Activated CD4-positive, alpha-beta memory T cell treated with anti-CD3 and anti-CD28 coated beads, Interleukin-2, amount 10 ng/mL, durations not matched to agents 7 days and 5 days (primary cell): Measurements from ENCODE around the gene DMAC2L. TPM values are rescaled to one million over a fixed set of nuclear protein-coding genes. Genes with fewer than 3 reads are reported as not detected.
"Not testable (repeated sequence)": the region's sequence is repeated elsewhere in the genome, so short reads cannot be mapped to it uniquely, and the experiment has no call there.

Experiments
- CTCF ChIA-PET: fragments of 350-600 bp; sonication (Branson Sonifier 250); formaldehyde crosslinking; loops from one replicate; lab custom pipeline; 2021; ENCODE audit warnings: antibody characterized with exemption, inconsistent platforms; lab: Charles Lee
- POLR2A ChIA-PET: fragments of 350-600 bp; sonication (Branson Sonifier 250); formaldehyde crosslinking; loops from one replicate; lab custom pipeline; 2021; ENCODE audit warnings: antibody characterized with exemption; lab: Charles Lee
- DNase-seq: peaks from one replicate; pipeline ENCODE4 v3.0.0-alpha.2; 2020
- H3K27ac Mint-ChIP-seq: one replicate; pipeline ENCODE4 v1.8.0; 2021; ENCODE audit warnings: mild to moderate bottlenecking, mixed read lengths
- H3K27me3 Mint-ChIP-seq: one replicate; pipeline ENCODE4 v1.8.0; 2021; ENCODE audit warnings: mixed read lengths
- H3K36me3 Mint-ChIP-seq: one replicate; pipeline ENCODE4 v1.8.0; 2021; ENCODE audit warnings: low read depth, mixed read lengths
- H3K4me1 Mint-ChIP-seq: one replicate; pipeline ENCODE4 v1.8.0; 2021; ENCODE audit warnings: mixed read lengths
- H3K4me3 Mint-ChIP-seq: one replicate; pipeline ENCODE4 v1.8.0; 2021; ENCODE audit warnings: mild to moderate bottlenecking, mixed read lengths
- H3K9me3 Mint-ChIP-seq: one replicate; pipeline ENCODE4 v1.8.0; 2021; ENCODE audit warnings: mixed read lengths
- total RNA-seq, 2 experiments: library from RNA; stranded (reverse); gene quantifications; one replicate each; pipeline ENCODE4 v1.2.3, GENCODE V29; 2021

The DMAC2L gene
- total RNA-seq, 2 experiments from 2014 or later = 12.2 to 12.6 TPM

- Mint-ChIP-seq H3K27me3 (no peaks in the 10 kb centered on the region), H3K4me1 (peaks cover 21% of the 10 kb centered on the region), H3K4me3 (no peak overlapping the region), H3K9me3 (peaks cover 3% of the 10 kb centered on the region), H3K36me3 (peaks cover 28% of the 10 kb centered on the region), H3K27ac (no peak overlapping the region)
- ChIA-PET CTCF (interaction anchor here (0.7 to 0.9 kb wide), 2 partner anchors 40 to 250 kb away, joined by 3 read pairs; no protein-coding TSS in a partner anchor), POLR2A (interaction anchor here (1.1 kb wide), 1 partner anchor 14 kb away, joined by 3 read pairs; no protein-coding TSS in a partner anchor)
- no peak for DNase-seq
Measured at GRCh38 chr14:50360851-50361250, 48.7 kb downstream of the DMAC2L start.

- Mint-ChIP-seq H3K36me3 (peaks cover 24% of the 10 kb centered on the region), H3K4me1 (peaks cover 24% of the 10 kb centered on the region)
- H3K4me3 Mint-ChIP-seq, H3K27me3 Mint-ChIP-seq, H3K9me3 Mint-ChIP-seq, H3K27ac Mint-ChIP-seq, DNase-seq: not testable (repeated sequence)
- CTCF ChIA-PET = interaction anchor here (0.9 to 4.7 kb wide), 4 partner anchors 12 to 49 kb away, joined by 3 to 26 read pairs (median 6); partner anchors contain the start of genes DMAC2L and L2HGDH
- POLR2A ChIA-PET = interaction anchor here (1.1 to 3.1 kb wide), 7 partner anchors 9 to 50 kb away, joined by 3 to 32 read pairs (median 7); partner anchors contain the start of genes DMAC2L and L2HGDH
Measured at GRCh38 chr14:50361473-50362403, 49.6 kb downstream of the DMAC2L start.

- ChIA-PET CTCF (interaction anchor here (1.1 to 4.7 kb wide), 3 partner anchors 13 to 51 kb away, joined by 5 to 26 read pairs (median 6); partner anchors contain the start of genes DMAC2L and L2HGDH), POLR2A (interaction anchor here (0.7 to 3.1 kb wide), 25 partner anchors 10 to 1498 kb away, joined by 3 to 32 read pairs (median 4); partner anchors contain the start of genes CDKL1, DMAC2L, GNG2 and L2HGDH)
- Mint-ChIP-seq H3K36me3 (peaks cover 12% of the 10 kb centered on the region), H3K9me3 (peaks cover 3% of the 10 kb centered on the region), H3K27me3 (peaks cover 4% of the 10 kb centered on the region), H3K4me3 (peak overlapping the region; percentile 79), H3K27ac (peak overlapping the region; percentile 90), H3K4me1 (peaks cover 25% of the 10 kb centered on the region)
- peak; percentile 61 for DNase-seq
Measured at GRCh38 chr14:50362764-50363713, 50.9 kb downstream of the DMAC2L start.

- peaks cover 4% of the 10 kb centered on the region for H3K27me3 Mint-ChIP-seq
- H3K4me3 Mint-ChIP-seq = peak overlapping the region; percentile 79
- peaks cover 25% of the 10 kb centered on the region for H3K4me1 Mint-ChIP-seq
- peak overlapping the region; percentile 90 for H3K27ac Mint-ChIP-seq
- DNase-seq = peak; percentile 73
- POLR2A ChIA-PET = interaction anchor here (0.9 to 3.1 kb wide), 20 partner anchors 10 to 743 kb away, joined by 3 to 32 read pairs (median 5); partner anchors contain the start of genes CDKL1, DMAC2L, L2HGDH and MAP4K5
- peaks cover 3% of the 10 kb centered on the region for H3K9me3 Mint-ChIP-seq
- CTCF ChIA-PET = interaction anchor here (1.9 to 4.7 kb wide), 2 partner anchors 43 to 51 kb away, joined by 6 to 26 read pairs; partner anchors contain the start of genes DMAC2L and L2HGDH
- H3K36me3 Mint-ChIP-seq = peaks cover 9% of the 10 kb centered on the region
Measured at GRCh38 chr14:50363714-50364111, 51.6 kb downstream of the DMAC2L start.

- Mint-ChIP-seq H3K4me3 (no peak overlapping the region), H3K36me3 (peaks cover 9% of the 10 kb centered on the region), H3K9me3 (peaks cover 3% of the 10 kb centered on the region), H3K4me1 (peaks cover 25% of the 10 kb centered on the region), H3K27ac (no peak overlapping the region), H3K27me3 (peaks cover 4% of the 10 kb centered on the region)
- DNase-seq = no peak
- ChIA-PET POLR2A (interaction anchor here (1.0 to 3.1 kb wide), 6 partner anchors 9 to 30 kb away, joined by 3 to 23 read pairs (median 6); partner anchors contain the start of gene CDKL1), CTCF (interaction anchor here (4.7 kb wide), 1 partner anchor 44 kb away, joined by 26 read pairs; no protein-coding TSS in a partner anchor)
Measured at GRCh38 chr14:50364792-50365191, 52.7 kb downstream of the DMAC2L start.

GRCh38 chr14:50365572-50365971 lies 53.4 kb downstream of the DMAC2L start:
- H3K4me3 Mint-ChIP-seq, H3K9me3 Mint-ChIP-seq, H3K27me3 Mint-ChIP-seq, DNase-seq, H3K27ac Mint-ChIP-seq, H3K36me3 Mint-ChIP-seq: not testable (repeated sequence)
- H3K4me1 Mint-ChIP-seq = peaks cover 25% of the 10 kb centered on the region
- ChIA-PET POLR2A (interaction anchor here (1.4 kb wide), 1 partner anchor 53 kb away, joined by 3 read pairs; the partner anchor contains the start of genes DMAC2L and L2HGDH), CTCF (interaction anchor here (4.7 kb wide), 1 partner anchor 45 kb away, joined by 26 read pairs; no protein-coding TSS in a partner anchor)

GRCh38 chr14:50366115-50366514 lies 54.0 kb downstream of the DMAC2L start:
- DNase-seq = no peak
- H3K27me3 Mint-ChIP-seq = peaks cover 4% of the 10 kb centered on the region
- H3K36me3 Mint-ChIP-seq = peaks cover 7% of the 10 kb centered on the region
- peaks cover 3% of the 10 kb centered on the region for H3K9me3 Mint-ChIP-seq
- H3K4me1 Mint-ChIP-seq = peaks cover 25% of the 10 kb centered on the region
- ChIA-PET CTCF (interaction anchor here (0.6 to 4.7 kb wide), 2 partner anchors 45 to 390 kb away, joined by 4 to 26 read pairs; no protein-coding TSS in a partner anchor), POLR2A (interaction anchor here (1.4 kb wide), 1 partner anchor 54 kb away, joined by 3 read pairs; the partner anchor contains the start of genes DMAC2L and L2HGDH)
- H3K4me3 Mint-ChIP-seq = no peak overlapping the region
- H3K27ac Mint-ChIP-seq = no peak overlapping the region

- no peak overlapping the region for H3K27ac Mint-ChIP-seq
- ChIA-PET CTCF (interaction anchor here (0.6 to 4.7 kb wide), 2 partner anchors 46 to 389 kb away, joined by 4 to 26 read pairs; no protein-coding TSS in a partner anchor), POLR2A (interaction anchor here (1.4 kb wide), 1 partner anchor 54 kb away, joined by 3 read pairs; the partner anchor contains the start of genes DMAC2L and L2HGDH)
- H3K36me3 Mint-ChIP-seq = peaks cover 7% of the 10 kb centered on the region
- H3K27me3 Mint-ChIP-seq = peaks cover 4% of the 10 kb centered on the region
- no peak for DNase-seq
- peaks cover 25% of the 10 kb centered on the region for H3K4me1 Mint-ChIP-seq
- H3K4me3 Mint-ChIP-seq = no peak overlapping the region
- peaks cover 3% of the 10 kb centered on the region for H3K9me3 Mint-ChIP-seq
Measured at GRCh38 chr14:50366589-50366988, 54.5 kb downstream of the DMAC2L start.

- Mint-ChIP-seq H3K36me3 (no peaks in the 10 kb centered on the region), H3K9me3 (no peaks in the 10 kb centered on the region), H3K27ac (no peak overlapping the region), H3K27me3 (peaks cover 5% of the 10 kb centered on the region), H3K4me1 (peaks cover 2% of the 10 kb centered on the region), H3K4me3 (no peak overlapping the region)
- ChIA-PET CTCF (no interaction called here), POLR2A (no interaction called here)
- no peak for DNase-seq
Measured at GRCh38 chr14:50371546-50371945, 59.4 kb downstream of the DMAC2L start.

- no peaks in the 10 kb centered on the region for H3K4me1 Mint-ChIP-seq
- POLR2A ChIA-PET = interaction anchor here (0.9 to 1.2 kb wide), 3 partner anchors 10 to 13 kb away, joined by 3 to 4 read pairs (median 3); no protein-coding TSS in a partner anchor
- no peak for DNase-seq
- no peaks in the 10 kb centered on the region for H3K36me3 Mint-ChIP-seq
- peaks cover 3% of the 10 kb centered on the region for H3K27me3 Mint-ChIP-seq
- no peak overlapping the region for H3K4me3 Mint-ChIP-seq
- CTCF ChIA-PET = no interaction called here
- H3K27ac Mint-ChIP-seq = no peak overlapping the region
- no peaks in the 10 kb centered on the region for H3K9me3 Mint-ChIP-seq
Measured at GRCh38 chr14:50373959-50374358, 61.8 kb downstream of the DMAC2L start.

GRCh38 chr14:50375760-50376159 lies 63.6 kb downstream of the DMAC2L start:
- POLR2A ChIA-PET = no interaction called here

More at GRCh38 chr14:50375760-50376159, 63.6 kb downstream of the DMAC2L start:
- CTCF ChIA-PET = no interaction called here
- H3K4me1 Mint-ChIP-seq = no peaks in the 10 kb centered on the region
- H3K27ac Mint-ChIP-seq = no peak overlapping the region
- H3K9me3 Mint-ChIP-seq = no peaks in the 10 kb centered on the region
- peaks cover 3% of the 10 kb centered on the region for H3K27me3 Mint-ChIP-seq
- H3K4me3 Mint-ChIP-seq = no peak overlapping the region
- H3K36me3 Mint-ChIP-seq = no peaks in the 10 kb centered on the region
- no peak for DNase-seq
